GM20000 (cell line): ENCODE measurements around the gene DHRS3.
"Not testable (repeated sequence)": the region's sequence is repeated elsewhere in the genome, so short reads cannot be mapped to it uniquely, and the experiment has no call there.

Experiments
- DNase-seq: peaks from one replicate; pipeline ENCODE4 v3.0.0; 2012; ENCODE audit warnings: low spot score
- TF ChIP-seq, protein P1 (sequence below): IDR thresholded peaks from 2 replicates; pipeline ENCODE4 v1.5.1; 2012; ENCODE audit warnings: mild to moderate bottlenecking, control low read depth; ENCODE audit errors: extremely low read depth, missing control alignments

Gene DHRS3

DNA sequence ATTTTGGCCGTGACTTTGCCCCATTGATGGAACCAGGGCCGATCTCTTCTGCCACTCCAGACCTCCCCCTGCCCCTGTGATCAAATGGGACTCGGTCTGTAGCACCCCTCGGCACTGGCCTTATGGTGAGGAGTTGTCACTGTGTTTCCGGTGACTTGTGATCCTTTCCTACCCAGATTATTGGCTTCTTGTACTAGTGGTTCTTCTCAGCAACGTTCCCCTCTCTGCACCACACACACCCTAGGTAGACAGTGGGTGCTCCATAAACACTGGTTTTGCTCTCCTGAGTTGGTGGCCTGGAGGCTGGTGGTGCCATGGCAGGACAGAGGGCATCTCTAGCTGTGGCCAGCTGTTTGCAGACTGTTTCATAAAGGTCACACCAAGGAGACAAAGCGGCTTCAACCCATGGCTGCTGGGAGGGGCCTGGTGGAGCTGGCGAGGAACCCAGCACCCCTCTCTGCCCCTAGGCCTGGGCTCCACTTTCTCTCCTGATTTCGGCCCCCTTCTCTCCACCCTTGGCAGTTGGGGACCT lies 50.7 kb downstream of the DHRS3 start:
- no peak for DNase-seq
- TF ChIP-seq, protein P1, sequence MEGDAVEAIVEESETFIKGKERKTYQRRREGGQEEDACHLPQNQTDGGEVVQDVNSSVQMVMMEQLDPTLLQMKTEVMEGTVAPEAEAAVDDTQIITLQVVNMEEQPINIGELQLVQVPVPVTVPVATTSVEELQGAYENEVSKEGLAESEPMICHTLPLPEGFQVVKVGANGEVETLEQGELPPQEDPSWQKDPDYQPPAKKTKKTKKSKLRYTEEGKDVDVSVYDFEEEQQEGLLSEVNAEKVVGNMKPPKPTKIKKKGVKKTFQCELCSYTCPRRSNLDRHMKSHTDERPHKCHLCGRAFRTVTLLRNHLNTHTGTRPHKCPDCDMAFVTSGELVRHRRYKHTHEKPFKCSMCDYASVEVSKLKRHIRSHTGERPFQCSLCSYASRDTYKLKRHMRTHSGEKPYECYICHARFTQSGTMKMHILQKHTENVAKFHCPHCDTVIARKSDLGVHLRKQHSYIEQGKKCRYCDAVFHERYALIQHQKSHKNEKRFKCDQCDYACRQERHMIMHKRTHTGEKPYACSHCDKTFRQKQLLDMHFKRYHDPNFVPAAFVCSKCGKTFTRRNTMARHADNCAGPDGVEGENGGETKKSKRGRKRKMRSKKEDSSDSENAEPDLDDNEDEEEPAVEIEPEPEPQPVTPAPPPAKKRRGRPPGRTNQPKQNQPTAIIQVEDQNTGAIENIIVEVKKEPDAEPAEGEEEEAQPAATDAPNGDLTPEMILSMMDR = no peak

- TF ChIP-seq, protein P1 = no peak
- DNase-seq = no peak
Observed at GRCh38 chr1:12566484-12567287, 51.3 kb downstream of the DHRS3 start.

GRCh38 chr1:12565966-12566352 lies 52.1 kb downstream of the DHRS3 start:
- TF ChIP-seq, protein P1 = no peak
- DNase-seq = no peak

DNA sequence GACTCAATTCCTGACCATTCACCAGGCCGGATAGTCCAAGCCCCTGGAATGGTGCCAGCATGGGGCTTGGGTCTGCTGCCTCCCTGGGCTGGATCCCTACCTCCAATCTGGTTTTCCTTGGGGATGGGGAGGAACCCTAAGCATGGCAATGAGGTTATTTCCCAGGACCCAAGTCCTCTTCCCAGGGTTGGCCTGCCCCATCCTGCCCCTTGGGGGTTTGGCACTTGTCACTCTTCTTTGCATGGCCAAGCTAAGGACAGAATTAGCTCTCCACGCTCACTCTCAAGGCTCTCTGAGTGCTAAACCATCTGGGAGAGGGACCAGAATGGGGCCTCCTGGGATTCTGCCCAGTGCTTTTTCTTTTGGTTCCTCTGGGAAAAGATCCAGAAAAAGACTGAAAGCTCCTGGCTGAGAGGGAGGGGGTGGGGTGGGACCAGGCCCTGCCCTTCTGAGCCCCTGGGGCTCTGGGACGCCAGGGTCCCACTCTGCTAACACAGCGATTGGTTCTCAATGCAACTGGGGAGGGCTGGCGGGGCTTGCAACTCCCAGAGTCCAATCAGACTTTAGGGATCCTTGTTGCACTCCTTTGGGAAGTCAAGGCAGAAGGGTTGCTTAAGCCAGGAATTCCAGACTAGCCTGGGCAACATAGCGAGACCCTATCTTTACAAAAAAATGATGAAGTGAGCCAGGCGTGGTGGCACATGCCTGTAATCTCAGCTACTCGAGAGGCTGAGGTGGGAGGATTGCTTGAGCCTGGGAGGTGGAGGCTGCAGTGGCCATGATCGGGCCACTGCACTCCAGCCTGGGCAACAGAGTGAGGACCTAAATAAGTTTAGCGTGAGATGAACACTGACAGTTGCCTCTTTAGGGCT lies 52.7 kb downstream of the DHRS3 start:
- DNase-seq = no peak
- TF ChIP-seq, protein P1 = no peak

DNA sequence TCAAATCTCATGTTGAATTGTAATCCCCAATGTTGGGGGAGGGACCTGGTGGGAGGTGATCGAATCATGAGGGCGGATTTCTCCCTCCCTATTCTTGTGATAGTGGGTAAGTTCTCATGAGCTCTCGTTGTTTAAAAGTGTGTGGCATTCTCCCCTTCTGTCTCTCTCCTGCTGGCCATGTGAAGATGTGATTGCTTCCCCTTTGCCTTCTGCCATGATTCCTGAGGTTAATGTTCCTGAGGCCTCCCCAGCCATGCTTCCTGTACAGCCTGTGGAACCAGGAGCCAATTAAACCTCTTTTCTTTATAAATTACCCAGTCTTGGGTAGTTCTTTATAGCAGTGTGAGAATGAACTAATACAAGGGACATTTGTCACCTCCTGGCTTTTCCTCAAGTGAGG lies 53.8 kb downstream of the DHRS3 start:
- DNase-seq = not testable (repeated sequence)

GRCh38 chr1:12562955-12563576 lies 54.9 kb downstream of the DHRS3 start:
- TF ChIP-seq, protein P1 = no peak
- no peak for DNase-seq

DNA sequence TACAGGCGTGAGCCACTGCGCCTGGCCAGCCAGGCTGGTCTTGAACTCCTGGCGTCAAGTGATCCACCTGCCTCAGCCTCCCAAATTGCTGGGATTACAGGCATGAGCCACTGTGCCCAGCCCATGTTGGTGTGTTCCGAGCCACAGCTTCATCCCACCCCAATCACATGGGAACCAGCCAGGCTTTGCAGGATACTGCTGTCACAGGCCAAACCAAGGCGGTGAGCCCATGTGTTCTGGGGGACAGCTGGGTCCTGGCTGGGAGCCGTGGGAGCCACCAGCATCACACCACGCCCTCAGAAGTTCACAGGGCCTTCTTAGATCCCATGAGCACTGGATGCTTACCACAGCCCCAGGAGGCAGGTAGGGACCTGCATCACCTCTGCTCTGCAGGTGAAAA lies 56.9 kb downstream of the DHRS3 start:
- TF ChIP-seq, protein P1 = no peak
- DNase-seq = no peak
